Medulla oblongata (tissue), 1 donor: ENCODE measurements around the gene KRT86.
"Not testable (repeated sequence)": the region's sequence is repeated elsewhere in the genome, so short reads cannot be mapped to it uniquely, and the experiment has no call there.

Experiments used
- DNase-seq: peaks from one replicate; pipeline ENCODE4 v3.0.0-alpha.2; 2015; ENCODE audit errors: extremely low spot score

KRT86 gene

GRCh38 chr12:52267699-52268098, 6.7 kb upstream of the KRT86 start:
- DNase-seq, result peak; percentile 53

GRCh38 chr12:52268212-52268611, 6.2 kb upstream of the KRT86 start:
- DNase-seq, result no peak

- DNase-seq, result no peak
Measured at GRCh38 chr12:52270541-52271070, 3.8 kb upstream of the KRT86 start.

GRCh38 chr12:52271158-52271557, 3.3 kb upstream of the KRT86 start:
- no peak for DNase-seq

- DNase-seq, result no peak
Measured at GRCh38 chr12:52275686-52276085, 1.2 kb downstream of the KRT86 start.

- no peak for DNase-seq
Measured at GRCh38 chr12:52277486-52278245, 3.2 kb downstream of the KRT86 start.

- peak; percentile 79 for DNase-seq
Measured at GRCh38 chr12:52278575-52279421, 4.4 kb downstream of the KRT86 start.

GRCh38 chr12:52279422-52280318, 5.2 kb downstream of the KRT86 start:
- no peak for DNase-seq

GRCh38 chr12:52280319-52280795, 5.9 kb downstream of the KRT86 start:
- DNase-seq, result no peak

GRCh38 chr12:52280796-52281560, 6.5 kb downstream of the KRT86 start:
- no peak for DNase-seq

- DNase-seq, result no peak
Measured at GRCh38 chr12:52284562-52285171, 10.2 kb downstream of the KRT86 start.

- no peak for DNase-seq
Measured at GRCh38 chr12:52285172-52285745, 10.8 kb downstream of the KRT86 start.

- no peak for DNase-seq
Measured at GRCh38 chr12:52285851-52286530, 11.5 kb downstream of the KRT86 start.

GRCh38 chr12:52286857-52287785, 12.7 kb downstream of the KRT86 start:
- DNase-seq, result not testable (repeated sequence)

- not testable (repeated sequence) for DNase-seq
Measured at GRCh38 chr12:52287816-52288805, 13.7 kb downstream of the KRT86 start.

GRCh38 chr12:52290483-52291134, 16.2 kb downstream of the KRT86 start:
- not testable (repeated sequence) for DNase-seq
